HG03095 (cell line): ENCODE results near the gene B3GALT5.
"Not testable (repeated sequence)": the region's sequence is repeated elsewhere in the genome, so short reads cannot be mapped to it uniquely, and the experiment has no call there.

ENCODE experiments used
- ATAC-seq: cut with Tn5 transposase; IDR thresholded peaks from one replicate; pipeline ENCODE4 v1.9.1; 2021; ENCODE audit warnings: moderate library complexity; ENCODE audit not compliant: unreplicated experiment

Gene B3GALT5, protein sequence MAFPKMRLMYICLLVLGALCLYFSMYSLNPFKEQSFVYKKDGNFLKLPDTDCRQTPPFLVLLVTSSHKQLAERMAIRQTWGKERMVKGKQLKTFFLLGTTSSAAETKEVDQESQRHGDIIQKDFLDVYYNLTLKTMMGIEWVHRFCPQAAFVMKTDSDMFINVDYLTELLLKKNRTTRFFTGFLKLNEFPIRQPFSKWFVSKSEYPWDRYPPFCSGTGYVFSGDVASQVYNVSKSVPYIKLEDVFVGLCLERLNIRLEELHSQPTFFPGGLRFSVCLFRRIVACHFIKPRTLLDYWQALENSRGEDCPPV

DNA sequence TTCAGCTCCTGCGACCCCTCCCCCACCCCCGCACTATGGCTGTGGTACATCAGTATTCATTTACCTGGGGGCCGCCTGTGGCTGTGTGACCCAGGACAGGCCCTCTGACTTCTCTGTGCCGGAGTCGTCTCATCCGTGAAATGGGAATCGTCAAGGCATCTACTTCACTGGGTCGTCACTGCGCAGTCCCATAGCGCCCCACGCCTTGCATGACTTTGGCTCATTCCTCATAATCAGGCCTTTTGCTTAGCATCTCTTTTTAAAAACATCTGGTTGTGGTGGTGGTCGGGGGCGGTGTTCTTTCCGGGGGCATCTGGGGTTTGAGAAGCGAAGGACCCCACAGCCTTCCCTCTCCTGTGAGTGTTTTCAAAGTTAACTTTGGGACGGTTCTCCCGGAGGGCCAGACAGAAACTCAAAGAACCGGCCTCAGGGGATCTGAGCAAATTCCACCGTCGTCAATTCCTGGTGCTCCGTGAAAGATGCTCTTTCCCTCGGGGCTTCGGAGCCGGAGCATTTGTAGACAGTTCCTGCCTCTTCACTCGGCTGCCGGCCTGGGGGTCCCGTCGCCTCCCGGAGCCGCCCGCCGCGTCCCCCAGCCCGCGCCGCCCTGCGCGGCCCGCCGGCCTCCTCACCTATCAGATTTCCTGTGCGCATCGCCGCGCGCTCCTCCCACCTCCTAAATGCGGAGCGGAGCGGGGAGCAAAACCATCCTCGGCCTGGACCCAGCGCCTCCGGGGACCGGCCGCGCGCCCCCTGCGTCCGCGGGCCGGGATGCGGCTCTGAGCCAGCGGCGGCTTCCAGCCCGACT is at the start of gene B3GALT5:
TSS of gene B3GALT5 (plus strand) at position 708 of the 808 bp plus-strand sequence. CDS start 47,620 bp downstream, outside the sequence.
- ATAC-seq, result no peak

DNA sequence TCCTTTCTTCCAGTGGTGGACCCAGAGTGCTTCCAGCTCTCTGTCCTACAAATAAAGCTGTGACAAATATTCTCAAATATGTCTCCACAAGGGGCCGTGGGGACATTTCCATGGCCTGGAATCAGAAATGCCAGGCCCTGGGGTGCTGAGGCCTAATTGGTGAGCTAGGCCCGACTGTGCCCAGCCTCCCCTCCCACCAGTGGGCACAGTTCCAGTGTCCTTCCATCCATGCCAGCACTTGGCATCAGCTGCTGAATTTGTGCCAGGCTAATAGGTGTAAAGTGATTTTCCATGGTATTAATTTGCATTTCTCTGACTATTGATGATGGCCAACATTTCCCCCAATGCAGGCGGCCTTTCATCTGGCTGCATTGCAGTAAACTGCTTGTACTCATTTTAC is 48.5 kb upstream of the B3GALT5 start:
- ATAC-seq, result no peak

DNA sequence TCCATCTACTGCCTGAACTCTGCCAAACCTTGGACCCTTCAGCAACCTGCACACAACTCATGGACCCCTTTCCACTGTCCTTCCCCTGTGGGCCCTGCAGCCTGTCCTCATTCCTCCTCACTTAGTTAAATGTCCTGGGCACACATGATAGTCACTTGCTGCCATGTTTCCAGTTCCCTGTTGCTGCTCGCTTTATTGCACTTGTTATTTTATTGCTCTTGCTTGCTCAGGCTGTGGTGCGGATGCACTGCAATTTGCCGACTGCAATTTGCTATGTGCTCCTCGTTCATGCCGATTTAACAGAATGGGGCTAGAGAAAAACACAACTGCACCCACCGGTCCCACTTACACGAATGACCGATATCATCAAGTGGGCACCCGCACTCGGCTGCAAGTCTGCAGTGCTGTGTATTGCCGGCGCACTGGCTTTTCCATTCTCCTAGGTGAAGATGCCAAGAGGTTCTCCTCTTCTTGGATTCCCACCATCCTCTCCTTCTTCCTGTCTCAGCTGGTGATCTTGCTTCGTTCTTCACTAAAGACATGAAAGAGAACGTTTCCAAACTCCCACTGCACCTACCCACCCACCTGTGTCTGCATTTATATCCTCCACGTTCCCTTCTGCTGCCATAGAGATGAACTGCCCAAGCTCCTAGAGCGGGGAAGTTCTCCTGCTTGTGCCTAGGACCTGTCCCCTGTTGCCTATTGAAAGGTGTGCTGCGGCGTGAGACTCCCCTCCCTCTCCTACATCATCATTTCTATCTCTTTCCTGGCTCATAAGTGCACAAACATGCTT is 45.4 kb upstream of the B3GALT5 start:
- ATAC-seq, result no peak

DNA sequence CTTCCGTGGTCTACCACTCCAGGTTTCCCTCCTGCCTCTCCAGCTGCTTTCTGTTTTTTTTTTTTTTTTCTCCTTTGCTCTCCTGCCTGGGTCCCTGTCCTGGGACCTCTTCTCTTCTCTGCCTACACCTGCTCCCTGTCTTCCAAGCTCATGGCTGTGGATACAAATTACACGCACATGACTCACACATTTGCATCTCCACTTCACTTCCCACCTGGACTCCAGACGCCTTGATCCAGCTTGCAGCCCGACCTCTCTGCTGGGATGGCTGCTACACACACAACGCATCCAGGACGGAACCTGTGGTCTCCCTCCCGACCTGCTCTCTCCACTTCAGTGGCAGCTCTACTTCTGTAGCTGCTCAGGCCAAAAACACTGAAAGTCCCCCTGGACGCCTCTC is 44.4 kb upstream of the B3GALT5 start:
- ATAC-seq, result no peak

DNA sequence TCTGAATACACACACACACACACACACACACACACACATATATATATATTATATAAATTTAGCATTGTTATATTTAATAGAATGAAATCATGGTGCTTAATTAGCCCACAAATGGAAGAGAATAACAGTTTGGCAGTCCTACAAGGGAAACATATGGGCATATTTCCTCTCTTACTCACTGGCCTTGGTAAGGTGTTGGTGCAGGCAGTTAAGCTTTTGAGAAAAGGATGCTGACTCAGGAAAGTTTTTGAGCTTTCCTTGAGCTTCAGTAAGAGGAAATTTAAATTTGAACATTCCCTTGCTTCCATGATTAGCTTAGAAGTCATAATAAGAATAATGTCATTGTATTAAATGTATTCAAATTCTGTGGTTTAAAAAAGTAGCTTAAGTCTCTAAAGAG is 37.0 kb upstream of the B3GALT5 start:
- ATAC-seq, result no peak

DNA sequence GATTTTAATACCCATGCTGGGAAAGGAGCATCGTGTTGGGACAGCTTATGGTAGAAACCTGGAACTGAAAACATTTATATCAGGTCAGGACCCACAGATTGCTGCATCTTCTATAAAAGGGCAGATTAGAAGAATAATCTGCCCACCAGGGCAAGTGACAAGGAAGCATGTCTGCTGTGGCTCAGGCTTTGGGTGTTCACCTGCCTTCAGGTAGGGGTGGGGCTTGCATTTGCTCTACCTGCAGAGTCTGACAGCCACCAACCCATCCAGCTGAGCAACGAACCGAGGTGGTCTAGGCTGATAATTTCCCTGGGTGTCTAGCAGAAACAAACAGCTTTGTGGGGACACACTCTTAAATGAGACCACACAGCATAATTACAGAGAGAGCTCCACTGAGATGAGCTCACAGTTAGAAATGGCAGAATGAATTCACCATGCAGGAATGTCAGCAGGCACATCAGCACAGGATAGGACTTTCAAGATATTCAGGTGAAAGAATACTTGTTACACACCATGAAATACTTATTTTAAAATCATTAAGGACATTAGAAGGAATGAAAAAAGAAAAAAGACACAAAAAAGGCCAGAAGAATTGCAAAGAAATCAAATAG is 36.1 kb upstream of the B3GALT5 start:
- ATAC-seq, result no peak

DNA sequence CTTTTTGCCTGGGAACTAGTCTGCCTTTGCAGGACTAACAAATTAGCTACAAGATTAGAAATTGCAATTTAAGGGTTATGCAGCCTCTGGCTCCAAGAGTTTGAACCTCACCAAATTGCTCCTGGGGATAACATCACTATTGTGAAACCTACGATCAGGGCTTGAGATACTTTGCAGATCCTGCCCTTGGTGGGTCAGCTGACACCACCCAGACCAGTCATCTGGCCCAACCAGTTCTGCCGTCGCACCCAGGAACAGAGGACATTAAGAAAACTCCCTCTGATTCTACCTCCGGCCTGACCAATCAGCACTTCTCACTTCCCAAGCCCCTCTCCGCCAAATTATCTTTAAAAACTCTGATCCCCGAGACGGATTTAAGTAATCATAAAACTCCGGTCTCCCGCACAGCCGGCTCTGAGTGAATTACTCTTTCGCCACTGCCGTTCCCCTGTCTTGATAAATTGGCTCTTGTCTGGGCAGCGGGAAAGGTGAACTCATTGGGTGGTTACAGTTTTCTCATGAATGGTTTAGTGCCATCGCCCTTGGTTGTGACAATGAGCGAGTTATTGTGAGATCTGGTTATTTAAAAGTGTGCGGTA is 32.9 kb upstream of the B3GALT5 start:
- ATAC-seq, result no peak

DNA sequence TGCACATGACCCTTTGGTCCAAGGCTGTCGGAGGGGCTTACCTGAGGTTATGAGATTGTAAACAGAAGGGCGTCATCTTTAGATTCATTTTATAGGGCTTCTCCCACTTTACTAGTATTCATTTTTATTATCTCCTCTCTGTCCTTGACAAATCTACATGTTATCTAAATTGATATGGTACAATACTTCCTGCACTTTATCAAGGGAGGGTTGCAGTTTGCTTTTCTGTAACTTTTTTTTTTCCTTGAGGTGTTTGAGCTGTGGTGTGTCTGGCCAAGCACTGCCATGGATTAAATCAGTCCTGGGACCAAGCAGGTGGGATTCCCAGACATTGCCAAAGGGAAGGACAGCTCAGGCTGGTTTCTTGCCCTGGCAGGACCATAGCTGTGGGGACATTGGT is 32.0 kb upstream of the B3GALT5 start:
- no peak for ATAC-seq

DNA sequence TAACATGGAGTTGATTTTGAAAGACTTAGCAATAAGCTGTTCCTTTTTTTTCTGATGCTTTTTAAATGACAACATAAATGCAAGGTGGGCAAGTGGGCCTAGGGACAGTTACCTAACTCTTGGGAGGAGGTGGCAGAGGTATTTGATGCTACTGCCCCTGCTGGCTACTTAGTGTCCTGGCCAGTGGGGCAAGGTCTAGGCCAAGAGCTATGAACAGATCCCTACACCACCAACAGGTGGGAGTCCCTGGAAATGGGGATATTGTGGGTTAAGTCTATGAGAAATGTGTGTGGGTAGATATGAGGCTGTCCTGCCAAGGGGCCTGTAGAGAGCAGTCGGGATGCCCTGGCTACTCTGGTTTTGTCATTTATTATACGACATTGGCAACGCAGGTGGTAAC is 31.3 kb upstream of the B3GALT5 start:
- ATAC-seq, result no peak

DNA sequence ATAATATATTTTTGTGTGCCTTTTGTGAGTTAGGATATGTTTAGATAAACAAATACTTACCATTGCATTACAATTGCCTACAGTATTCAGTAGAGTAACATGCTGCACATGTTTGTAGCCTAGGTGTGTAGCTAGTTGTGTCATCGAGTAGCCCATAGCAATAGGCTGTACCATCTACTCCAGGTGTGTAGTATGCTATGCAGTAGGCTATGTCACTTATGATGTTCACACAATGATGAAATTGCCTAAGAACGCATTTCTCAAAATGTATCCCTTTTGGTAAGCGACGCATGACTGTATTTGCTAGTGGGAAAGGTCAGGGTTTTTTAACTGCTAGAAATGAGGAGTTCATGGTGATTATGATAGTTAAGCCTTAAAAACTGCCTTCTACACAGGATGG is 30.0 kb upstream of the B3GALT5 start:
- ATAC-seq, result no peak

DNA sequence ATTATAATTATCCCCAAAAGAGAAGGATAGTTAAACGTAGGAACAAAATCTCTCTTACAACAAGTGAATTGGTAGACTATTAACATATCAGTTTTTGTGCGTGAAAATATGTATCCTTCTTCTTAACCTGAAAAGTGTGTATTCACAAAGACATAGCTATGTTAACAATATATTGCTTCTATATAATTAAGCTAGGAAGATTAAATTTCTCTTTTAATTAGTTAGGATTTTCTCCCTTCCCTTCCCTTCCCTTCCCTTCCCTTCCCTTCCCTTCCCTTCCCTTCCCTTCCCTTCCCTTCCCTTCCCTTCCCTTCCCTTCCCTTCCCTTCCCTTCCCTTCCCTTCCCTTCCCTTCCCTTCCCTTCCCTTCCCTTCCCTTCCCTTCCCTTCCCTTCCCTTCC is 29.2 kb upstream of the B3GALT5 start:
- ATAC-seq, result not testable (repeated sequence)

DNA sequence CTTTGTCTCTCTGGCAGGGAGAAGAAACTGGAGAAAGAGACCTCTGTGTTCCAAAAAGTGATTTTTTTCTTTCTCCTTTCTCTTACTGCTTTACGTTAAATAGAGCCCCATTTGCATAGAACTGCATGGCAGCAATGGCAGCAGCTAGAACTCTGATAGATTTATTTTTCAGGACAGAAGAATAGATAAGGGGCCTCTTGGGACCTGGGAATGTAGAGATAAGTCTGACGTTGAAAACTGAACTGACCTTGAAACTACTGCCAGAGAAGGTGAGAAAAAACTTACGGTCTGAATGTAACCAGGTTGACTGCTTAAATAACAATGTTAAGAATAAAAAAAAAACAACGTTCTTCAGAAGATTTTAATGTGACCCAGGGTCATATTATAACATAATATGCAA is 25.4 kb upstream of the B3GALT5 start:
- ATAC-seq, result no peak

DNA sequence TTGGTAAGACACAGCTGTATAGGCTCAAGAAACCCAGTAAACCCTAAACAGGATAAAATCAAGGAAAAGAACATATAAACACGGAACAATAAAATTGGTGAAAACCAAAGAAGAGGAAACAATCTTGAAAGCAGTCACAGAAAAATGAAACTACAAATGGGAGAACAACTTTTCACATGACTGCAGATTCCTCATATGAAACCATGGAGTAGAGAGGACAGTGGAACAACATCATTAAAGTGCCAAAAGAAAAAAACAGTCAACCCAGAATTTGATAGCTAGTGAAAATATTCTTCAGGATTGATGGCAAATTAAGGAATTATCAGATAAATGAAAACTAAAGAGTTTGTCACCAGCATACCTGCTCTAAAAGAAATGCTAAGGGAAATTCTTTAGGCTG is 23.9 kb upstream of the B3GALT5 start:
- ATAC-seq, result no peak

DNA sequence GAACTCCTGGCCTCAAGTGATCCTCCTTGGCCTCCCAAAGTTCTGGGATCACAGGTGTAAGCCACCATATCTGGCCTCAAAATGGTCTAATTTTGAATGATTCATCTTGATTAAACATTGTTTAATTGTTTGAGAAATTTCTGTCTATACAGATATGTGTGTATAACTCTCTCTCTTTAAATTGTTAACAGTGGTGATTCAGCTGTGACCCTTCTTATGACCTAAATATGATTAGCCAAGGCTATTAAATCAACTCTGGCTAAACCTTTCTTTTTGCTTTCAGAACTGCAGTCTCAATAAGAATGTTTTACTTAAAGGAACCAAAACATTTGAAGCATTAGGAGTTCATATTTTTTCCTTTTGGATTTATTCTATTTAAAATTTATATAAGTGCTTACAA is 19.2 kb upstream of the B3GALT5 start:
- ATAC-seq, result no peak

DNA sequence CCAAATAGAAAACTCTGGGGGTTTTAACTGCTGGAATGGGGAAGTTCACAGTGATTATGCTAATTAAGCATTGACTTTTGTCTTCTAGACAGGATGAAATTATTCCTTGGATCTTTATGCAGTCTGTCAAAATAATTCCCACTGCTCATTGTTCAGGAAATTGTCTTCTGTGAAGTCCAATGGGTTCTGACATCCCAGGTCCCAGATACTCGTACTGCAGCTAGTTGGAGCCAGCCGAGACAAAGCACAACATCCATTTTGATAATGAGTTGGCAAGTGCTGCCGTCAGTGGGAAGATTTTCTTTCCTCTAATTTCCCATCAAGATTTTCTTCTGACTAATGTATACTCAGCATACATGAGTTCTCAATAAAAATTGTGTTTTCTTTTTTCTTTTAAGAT is 17.3 kb upstream of the B3GALT5 start:
- ATAC-seq, result no peak

DNA sequence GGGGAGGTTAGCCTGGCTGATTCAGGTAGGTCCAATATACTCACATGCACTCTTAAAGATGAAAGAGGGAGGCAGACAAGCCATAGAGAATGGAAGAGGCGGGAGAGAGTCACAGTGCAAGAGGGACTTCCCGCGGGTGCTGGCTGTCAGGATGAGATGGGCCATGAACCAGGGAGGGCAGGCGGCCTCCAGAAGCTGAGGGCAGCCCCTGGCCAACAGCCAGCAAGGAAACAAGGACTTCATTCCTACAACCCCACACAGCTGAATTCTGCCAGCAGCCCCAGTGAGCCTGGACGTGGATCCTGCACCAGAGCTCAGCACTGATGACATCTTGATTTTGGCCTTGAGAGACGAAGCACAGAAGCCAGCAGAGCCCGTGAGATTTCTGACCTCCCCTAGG is 15.1 kb upstream of the B3GALT5 start:
- no peak for ATAC-seq

DNA sequence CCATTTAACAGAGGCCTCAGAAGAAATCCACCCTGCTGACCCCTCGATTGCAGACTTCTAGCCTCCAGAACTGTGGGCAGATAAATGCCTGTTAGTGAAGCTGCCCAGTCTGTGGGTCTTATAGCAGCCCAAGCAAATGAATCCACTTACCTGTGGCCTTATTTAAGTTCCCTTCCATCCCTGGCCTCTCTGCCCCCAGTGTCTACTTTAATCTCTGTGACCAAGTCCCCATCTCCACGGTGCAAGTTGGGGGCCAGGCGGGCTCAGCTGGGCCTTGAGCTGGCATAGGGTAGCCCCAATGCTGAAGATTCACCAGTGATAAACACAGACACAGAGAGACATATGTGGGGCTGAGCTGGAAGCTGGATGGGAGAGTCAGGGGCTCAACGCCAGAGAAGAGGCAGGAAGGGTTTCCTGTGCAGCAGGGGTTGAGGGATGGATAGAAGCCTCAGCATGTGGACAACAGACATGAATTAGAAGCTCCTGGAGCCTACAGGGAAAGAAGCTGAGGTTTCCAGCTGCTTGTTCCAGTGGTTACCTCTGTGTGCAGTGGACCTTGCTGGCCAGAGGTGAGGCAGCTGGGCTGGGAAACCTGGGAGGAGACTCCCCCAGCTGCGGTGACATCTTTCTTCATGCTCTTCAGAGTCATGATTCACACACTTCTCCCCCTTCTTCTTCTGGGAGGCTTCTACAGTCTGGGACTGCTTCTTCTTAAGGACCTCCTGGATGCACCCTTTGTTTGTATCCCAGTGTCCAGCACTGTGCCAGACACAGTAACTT is 13.4 kb upstream of the B3GALT5 start:
- no peak for ATAC-seq

DNA sequence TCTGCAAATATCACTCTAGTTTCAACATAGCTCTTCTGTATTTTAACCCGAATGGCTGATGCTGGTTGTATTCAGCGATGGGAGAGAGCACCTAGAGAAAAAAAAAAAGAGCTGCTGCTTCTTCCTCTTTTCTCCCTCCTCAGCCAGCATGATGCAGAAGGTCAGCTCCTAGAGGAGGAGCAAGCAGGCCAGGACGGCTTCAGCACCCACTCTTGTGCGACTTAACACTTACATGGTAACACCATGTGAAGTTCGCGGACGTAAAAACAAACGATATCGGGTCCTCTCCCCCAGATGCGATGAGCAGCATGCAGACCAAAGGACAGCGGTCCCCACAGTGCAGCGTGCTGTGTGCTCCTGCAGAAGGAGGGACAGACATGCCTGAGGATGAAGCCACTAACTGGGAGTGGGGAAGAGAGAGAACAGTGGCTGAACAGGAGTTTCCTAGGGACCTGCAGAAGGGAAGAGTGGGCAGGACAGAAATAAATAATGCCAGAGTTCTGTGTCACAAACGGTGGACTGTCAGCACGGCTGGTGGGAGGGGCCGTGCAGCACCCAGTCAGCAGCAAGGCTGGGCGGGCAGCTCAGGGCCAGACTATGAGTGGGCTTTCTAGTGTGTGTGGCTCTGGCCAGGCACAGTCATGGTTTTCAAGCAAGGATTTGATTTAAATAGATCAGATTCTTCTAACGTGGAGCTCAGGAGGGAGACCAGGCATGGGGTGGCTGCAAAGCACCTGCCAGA is 11.4 kb upstream of the B3GALT5 start:
- ATAC-seq, result no peak

DNA sequence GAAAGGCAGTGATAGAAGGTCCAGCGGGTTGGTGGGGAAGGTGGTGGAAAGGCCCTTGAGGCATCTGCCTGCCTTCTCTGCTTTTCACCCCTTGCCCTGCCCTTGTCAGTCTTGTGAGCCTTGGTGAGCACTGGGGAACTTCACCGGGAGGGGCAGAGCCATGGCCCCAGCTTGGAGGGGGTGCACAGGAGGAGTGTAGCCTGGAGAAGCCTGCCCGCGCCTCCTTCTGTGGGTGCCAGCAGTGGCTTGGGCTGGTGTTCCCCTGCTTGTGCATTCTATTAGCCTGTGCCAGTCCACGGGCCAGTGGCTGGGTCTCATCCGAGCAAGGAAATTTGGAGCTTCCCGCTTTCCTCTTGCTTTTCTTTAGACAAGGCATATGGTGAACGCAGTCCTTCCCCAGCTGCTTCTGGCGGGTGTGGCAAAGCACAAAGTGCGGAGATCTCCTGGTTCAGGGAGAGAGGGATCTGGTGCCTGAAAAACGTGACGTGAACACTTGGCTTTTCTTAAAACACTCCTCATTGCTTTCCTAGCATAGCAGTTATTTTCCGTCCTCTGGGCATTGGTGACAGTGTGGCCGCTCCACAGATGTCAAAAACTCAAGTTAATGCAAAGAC is 10.6 kb upstream of the B3GALT5 start:
- ATAC-seq, result no peak
